Epithelial cell of proximal tubule (primary cell): Measurements from ENCODE around the gene KHK. TPM values are rescaled to one million over a fixed set of nuclear protein-coding genes. Genes with fewer than 3 reads are reported as not detected.
"Not testable (repeated sequence)": the region's sequence is repeated elsewhere in the genome, so short reads cannot be mapped to it uniquely, and the experiment has no call there.

Experiments
- DNase-seq: peaks from one replicate; pipeline ENCODE4 v3.0.0-alpha.2; 2011; ENCODE audit warnings: low read depth
- H3K4me3 ChIP-seq: 2 replicates; pipeline ENCODE4 v1.5.1; 2011; ENCODE audit warnings: low read depth, mild to moderate bottlenecking, low read length
- total RNA-seq: library from RNA; depleted of rRNA; stranded (reverse); fragments of >200 nt; gene quantifications from 2 replicates; pipeline ENCODE4 v1.2.3, GENCODE V29; 2015
- TF ChIP-seq, protein P1 (sequence below): conservative IDR thresholded peaks from 2 replicates; pipeline ENCODE4 v1.5.1; 2012; ENCODE audit warnings: low read depth, mild to moderate bottlenecking, low read length

KHK gene
- total RNA-seq, 1 donor from 2014 or later: 6.1 TPM

GRCh38 chr2:27100036-27100435, 13.5 kb downstream of the KHK start:
- TF ChIP-seq, protein P1, sequence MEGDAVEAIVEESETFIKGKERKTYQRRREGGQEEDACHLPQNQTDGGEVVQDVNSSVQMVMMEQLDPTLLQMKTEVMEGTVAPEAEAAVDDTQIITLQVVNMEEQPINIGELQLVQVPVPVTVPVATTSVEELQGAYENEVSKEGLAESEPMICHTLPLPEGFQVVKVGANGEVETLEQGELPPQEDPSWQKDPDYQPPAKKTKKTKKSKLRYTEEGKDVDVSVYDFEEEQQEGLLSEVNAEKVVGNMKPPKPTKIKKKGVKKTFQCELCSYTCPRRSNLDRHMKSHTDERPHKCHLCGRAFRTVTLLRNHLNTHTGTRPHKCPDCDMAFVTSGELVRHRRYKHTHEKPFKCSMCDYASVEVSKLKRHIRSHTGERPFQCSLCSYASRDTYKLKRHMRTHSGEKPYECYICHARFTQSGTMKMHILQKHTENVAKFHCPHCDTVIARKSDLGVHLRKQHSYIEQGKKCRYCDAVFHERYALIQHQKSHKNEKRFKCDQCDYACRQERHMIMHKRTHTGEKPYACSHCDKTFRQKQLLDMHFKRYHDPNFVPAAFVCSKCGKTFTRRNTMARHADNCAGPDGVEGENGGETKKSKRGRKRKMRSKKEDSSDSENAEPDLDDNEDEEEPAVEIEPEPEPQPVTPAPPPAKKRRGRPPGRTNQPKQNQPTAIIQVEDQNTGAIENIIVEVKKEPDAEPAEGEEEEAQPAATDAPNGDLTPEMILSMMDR: no peak
- DNase-seq: no peak
- H3K4me3 ChIP-seq: no peak overlapping the region

DNA sequence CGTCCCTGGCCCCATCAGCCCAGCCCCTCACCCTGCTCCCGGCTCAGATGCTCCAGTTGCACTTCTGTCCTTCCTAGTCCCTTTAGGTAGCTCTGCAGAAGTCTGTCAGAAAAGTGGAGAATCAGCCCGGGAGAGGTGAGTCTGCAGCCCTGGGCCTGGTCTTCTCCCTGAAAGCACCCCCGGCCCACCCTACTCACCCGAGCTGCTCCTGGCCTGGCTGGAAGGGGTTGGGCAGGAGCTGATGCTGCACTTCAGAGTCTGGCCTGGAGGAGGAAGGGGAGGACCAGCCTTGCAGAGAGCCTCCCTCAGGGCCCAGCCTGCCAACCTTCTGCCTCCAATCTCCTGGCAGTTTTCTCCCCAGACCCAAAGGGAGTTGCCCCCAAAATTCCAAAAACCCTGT, 15.8 kb downstream of the KHK start:
- DNase-seq: no peak
- TF ChIP-seq, protein P1: no peak
- no peak overlapping the region for H3K4me3 ChIP-seq

- H3K4me3 ChIP-seq: no peak overlapping the region
- TF ChIP-seq, protein P1: no peak
- no peak for DNase-seq
Measured at GRCh38 chr2:27105981-27106380, 19.4 kb downstream of the KHK start.

DNA sequence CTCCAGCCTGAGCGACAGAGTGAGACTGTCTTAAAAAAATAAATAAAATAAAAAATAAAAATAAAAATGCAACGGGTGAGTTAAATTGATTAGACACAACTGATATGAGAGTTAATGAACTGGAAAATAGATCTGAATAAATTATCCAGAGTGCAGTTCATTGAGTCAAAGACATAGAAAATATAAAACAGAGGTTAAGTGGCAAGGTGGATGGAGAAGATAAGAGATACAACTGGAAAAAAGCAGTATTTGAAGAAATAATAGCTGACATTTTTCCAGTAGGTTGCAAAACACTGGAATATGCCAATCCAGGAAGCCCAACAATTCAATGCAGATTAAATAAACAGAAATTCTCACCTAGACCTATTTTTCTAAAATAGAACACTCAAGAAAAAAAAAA, 21.6 kb downstream of the KHK start:
- no peak for DNase-seq
- TF ChIP-seq, protein P1: no peak
- H3K4me3 ChIP-seq: no peak overlapping the region

DNA sequence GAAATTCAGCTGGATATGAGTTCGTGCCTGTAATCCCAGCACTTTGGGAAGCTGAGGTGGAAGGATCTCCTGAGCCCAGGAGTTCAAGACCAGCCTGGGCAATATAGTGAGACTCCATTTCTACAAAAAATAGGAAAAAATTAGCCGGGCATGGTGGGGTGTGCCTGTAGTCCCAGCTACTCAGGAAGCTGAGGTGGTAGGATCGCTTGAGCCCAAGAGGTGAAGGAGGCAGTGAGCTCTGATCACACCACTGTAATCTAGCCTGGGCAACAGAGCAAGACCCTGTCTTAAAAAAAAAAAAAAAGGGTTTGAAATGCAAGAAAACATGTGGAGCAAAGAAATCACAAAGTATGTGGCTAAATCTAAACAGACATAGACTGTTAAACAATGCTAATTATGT, 22.5 kb downstream of the KHK start:
- TF ChIP-seq, protein P1: no peak
- no peak for DNase-seq
- no peak overlapping the region for H3K4me3 ChIP-seq

DNA sequence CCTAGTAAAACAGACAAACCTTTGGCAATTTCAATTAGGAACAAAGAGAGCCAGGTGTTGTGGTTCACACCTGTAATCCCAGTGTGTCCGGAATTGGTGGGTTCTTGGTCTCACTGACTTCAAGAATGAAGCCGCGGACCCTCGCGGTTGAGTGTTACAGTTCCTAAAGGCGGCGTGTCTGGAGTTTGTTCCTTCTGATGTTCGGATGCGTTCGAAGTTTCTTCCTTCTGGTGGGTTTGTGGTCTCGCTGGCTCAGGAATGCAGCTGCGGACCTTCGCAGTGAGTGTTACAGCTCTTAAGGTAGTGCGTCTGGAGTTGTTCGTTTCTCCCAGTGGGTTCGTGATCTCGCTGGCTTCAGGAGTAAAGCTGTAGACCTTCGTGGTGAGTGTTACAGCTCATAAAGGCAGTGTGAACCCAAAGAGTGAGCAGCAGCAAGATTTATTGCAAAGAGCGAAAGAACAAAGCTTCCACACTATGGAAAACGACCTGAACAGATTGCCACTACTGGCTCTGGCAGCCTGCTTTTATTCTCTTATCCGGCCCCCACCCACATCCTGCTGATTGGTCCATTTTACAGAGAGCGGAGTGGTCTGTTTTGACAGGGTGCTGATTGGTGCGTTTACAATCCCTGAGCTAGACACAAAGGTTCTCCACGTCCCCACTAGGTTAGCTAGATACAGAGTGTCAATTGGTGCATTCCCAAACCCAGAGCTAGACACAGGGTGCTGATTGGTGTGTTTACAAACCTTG, 24.2 kb downstream of the KHK start:
- H3K4me3 ChIP-seq, DNase-seq: not testable (repeated sequence)

GRCh38 chr2:27111392-27112078, 25.0 kb downstream of the KHK start:
- not testable (repeated sequence) for H3K4me3 ChIP-seq, DNase-seq

- DNase-seq: no peak
- TF ChIP-seq, protein P1: no peak
- no peak overlapping the region for H3K4me3 ChIP-seq
Measured at GRCh38 chr2:27115519-27115918, 28.9 kb downstream of the KHK start.
